ENCODE results near the gene COPS6.
"Not testable (repeated sequence)": the region's sequence is repeated elsewhere in the genome, so short reads cannot be mapped to it uniquely, and the experiment has no call there.

The COPS6 gene

DNA sequence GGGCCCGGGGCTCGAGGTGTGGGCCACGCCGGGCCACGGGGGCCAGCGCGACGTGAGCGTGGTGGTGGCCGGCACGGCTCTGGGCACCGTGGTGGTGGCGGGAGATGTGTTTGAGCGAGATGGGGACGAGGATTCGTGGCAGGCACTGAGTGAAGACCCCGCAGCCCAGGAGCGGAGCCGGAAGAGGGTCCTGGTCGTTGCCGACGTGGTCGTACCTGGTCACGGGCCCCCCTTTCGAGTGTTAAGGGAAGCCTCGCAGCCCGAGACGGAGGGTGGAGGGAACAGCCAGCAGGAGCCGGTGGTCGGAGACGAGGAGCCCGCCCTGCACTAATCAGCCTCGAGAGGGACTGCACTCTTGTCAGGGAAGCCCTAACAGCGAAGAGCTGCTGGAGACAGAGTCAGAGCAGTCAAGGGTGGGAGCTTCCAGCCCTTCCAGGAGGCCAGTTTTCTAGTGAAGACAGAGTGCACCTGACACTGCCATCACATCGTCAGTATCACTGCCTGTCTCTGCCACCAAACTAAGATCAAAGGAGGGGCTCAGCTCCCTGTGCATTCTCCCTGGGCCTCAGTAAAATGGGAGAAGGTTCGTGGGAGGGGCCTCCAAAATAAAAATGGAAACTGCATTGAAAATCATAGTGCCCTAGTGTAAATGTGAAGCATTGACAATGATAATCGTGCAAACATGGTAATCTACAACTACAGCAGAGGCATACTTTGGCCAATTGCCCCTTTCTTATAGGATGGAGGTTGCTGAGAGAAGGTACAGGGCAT, 39.3 kb downstream of the COPS6 start:
- DNase-seq = peak; percentile 56

DNA sequence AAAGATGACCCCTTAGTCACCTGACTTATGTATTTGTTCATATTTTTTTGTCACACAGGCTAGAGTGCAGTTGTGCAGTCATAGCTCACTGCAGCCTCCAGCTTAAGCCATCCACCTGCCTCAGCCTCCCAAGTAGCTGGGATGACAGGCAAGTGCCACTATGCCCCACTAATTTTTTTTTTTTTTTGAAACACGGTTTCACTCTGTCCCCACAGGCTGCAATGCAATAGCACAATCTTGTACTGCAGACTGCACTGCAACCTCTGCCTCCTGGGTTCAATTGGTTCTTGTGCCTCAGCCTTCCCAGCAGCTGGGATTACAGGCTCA, 39.8 kb downstream of the COPS6 start:
- DNase-seq = no peak

DNA sequence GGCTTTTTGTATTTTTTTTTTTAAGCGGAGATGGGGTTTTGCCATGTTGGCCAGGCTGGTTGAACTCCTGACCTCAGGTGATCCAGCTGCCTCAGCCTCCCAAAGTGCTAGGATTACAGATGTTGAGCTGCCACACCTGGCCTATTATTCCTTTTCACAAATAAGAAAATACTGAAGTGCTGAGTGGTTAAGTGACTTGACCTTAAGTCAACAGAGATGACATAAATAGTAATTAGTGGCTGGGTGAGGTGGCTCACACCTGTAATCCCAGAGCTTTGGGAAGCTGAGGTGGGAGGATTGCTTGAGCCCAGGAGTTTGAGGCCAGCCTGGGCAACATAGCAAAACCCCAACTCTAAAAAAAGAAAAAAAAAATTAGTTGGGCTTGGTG, 41.4 kb downstream of the COPS6 start:
- not testable (repeated sequence) for DNase-seq

DNA sequence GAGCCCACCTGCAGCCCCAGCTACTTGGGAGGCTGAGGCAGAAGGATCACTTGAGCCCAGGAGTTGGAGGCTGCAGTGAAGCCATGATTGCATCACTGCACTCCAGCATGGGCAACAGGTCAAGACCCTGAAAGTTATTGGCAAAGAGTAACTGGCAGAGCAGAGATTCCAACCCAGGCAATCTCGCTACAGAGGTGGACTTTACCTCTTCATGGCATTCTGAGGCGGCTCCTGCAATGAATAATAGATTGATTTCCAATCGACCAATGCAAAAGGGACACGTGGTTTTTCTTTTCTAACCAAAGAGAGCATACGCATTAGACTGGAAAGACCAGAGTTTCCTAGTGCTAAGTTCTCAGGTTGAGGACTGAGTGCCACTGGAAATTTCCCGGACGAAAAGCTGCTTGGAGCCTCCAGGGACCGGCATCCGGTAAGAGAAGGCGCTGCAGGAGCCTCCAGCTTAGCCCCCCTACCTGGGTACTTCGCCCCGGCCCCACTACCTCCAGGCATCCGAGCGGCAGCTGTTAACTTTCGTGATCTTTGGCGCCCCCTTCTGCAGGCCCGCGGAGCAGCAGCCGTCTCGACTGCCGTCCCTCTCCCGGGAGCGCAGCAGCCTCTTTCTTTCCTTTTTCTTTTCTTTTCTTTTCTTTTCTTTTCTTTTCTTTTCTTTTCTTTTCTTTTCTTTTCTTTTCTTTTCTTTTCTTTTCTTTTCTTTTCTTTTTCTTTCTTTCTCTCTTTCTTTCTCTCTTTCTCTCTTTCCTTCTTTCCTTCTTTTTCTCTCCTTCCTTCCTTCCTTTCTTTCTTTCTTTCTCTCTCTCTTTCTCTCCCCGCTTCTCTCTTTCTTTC, 42.1 kb downstream of the COPS6 start:
- peak; percentile 83 for DNase-seq

DNA sequence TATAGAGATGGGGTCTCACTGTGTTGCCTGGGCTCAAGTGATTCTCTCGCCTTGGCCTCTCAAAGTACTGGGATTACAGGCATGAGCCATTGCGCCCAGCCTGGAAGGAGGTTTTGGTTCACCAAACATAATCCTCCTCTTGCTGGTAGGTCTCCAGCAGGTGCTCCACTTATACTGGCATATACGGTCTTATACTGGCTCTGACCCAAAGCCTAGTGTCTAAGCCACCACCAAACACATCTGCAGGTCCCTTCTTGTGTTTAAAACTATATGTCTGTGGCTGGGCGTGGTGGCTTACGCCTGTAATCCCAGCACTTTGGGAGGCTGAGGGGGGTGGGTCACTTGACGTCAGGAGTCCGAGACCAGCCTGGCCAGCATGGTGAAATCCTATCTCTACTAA, 43.4 kb downstream of the COPS6 start:
- no peak for DNase-seq

DNA sequence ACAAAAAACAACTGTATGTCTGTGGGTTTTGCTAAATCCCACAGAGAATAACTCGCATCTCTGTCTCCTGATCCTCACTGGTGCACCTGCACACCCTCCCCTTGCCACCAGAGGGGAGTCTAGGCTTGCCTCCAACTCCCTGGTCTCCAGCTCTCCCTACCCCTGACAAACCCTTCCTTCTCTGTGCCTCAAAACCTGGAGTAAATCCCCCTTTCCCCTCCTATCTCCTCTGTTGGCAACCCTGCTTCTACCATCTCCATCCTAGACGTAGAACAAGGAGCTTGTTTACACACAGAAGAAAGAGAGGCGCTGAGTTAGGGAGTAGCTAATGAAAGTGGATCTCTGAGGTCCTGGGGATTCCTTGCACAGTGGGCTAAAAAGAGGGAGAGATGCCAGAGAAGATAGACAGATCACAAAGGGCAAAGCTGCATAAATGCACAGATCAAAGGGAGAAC, 44.0 kb downstream of the COPS6 start:
- DNase-seq = peak; percentile 66

DNA sequence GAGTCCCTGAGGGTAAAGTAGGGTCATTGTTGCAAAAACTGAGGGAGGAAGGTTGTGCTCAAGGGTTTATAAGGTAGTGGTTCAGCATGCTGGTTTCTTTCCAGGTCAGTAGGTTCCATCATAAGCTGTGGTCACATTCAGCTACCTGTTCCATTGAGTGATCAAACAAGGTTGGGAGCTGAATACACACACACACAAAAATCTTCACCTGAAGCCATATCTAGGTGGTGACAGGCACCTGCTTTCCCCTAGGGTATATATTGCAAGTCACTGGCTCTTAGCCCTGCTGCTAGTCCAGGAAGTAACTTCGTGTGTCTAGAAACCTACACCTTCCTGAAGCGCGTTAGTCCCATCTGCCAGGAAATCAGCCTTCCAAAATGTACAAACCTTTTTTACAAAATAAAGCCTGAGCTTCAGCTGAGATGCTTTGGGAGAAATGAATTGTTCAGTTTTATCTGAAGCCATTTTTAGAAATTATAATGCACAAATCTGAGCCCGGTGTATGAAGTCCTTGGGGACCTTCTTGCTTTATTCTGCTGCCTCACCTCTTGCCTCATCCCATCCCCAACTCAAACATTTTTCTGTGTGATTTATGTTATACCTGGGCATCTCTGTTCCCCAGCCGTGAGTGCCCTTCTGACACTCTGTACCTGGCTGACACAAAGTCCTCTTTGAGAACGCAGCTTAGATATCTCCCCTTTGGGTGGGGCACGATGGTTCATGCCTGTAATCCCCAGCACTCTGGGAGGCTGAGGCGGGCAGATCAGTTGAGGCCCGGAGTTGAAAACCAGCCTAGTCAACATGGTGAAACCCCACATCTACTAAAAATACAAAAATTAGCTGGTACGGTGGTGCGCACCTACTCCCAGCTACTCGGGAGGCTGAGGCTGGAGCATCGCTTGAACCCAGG, 49.3 kb downstream of the COPS6 start:
- DNase-seq = no peak

DNA sequence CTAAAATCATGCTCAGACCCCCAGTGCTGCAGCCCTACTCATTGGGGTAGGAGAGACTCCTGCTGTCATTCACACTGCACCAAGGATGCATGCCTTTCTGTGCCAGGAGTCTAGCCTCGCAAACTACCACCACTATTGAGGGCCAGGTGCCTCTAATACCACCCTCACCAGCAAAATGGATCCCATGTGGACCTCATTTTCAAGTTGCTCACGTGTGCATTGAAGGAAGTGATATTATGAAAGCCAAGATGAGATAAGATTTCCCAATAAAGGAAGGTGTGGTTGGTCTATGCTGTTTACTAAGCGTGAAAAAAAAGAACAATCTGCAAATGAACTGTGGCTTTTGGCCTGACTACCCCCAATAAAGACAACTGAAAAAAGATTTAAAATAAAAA, 52.8 kb downstream of the COPS6 start:
- DNase-seq = no peak

All from right hindlimb (tissue), 1 donor.